HepG2 (cell line): ENCODE data around the gene IL1RAP. TPM values are rescaled to one million over a fixed set of nuclear protein-coding genes. Genes with fewer than 3 reads are reported as not detected.

Source experiments
- CHD2 ChIP-seq: IDR thresholded peaks from 2 replicates; pipeline ENCODE4 v1.6.1; 2011; ENCODE audit warnings: low read depth, low read length, improper control_type of control experiment
- CREB1 ChIP-seq, 2 experiments: fragments of 450-650 bp in 1 of 2; IDR thresholded peaks; 2 replicates each; pipeline ENCODE4 v1.6.1; 2016 to 2017; ENCODE audit warnings: control low read depth in 1 of 2, mild to moderate bottlenecking in 1 of 2, missing compliant biosample characterization in 1 of 2, missing genetic modification characterization in 1 of 2
- ELF1 ChIP-seq: sonication (generic); formaldehyde crosslinking; IDR thresholded peaks from 2 replicates; pipeline ENCODE4 v1.4.0; 2020; ENCODE audit warnings: missing genetic modification reagents
- GABPA ChIP-seq, 2 experiments: IDR thresholded peaks; 2 replicates each; pipeline ENCODE4 v1.6.1; 2011 to 2016; ENCODE audit warnings: low read depth in 2 of 2, low read length in 1 of 2, missing biosample characterization in 1 of 2, missing genetic modification characterization in 1 of 2
- HNF1A ChIP-seq, 2 experiments: sonication (generic) in 1 of 2; formaldehyde crosslinking in 1 of 2; IDR thresholded peaks; 2 replicates each; pipeline versions ENCODE4 v1.4.0 to v1.6.1; 2016 to 2020; ENCODE audit warnings: borderline replicate concordance in 1 of 2, low read depth in 1 of 2, mild to moderate bottlenecking in 1 of 2, missing genetic modification reagents in 1 of 2
- HNRNPL ChIP-seq: fragments of 200-400 bp; formaldehyde crosslinking; IDR thresholded peaks from 2 replicates; pipeline ENCODE4 v1.6.1; 2017; ENCODE audit warnings: mild to moderate bottlenecking, low read depth, low read length
- KIAA2018 ChIP-seq: sonication (generic); formaldehyde crosslinking; IDR thresholded peaks from 2 replicates; pipeline ENCODE4 v1.5.0; 2020; ENCODE audit warnings: mild to moderate bottlenecking, missing genetic modification reagents, borderline replicate concordance
- RAD51 ChIP-seq: fragments of 450-650 bp; IDR thresholded peaks from 2 replicates; pipeline ENCODE4 v1.6.1; 2016; ENCODE audit warnings: borderline replicate concordance
- SAFB2 ChIP-seq: sonication (generic); formaldehyde crosslinking; IDR thresholded peaks from 2 replicates; pipeline ENCODE4 v1.5.1; 2020; ENCODE audit warnings: missing genetic modification reagents, low read depth, mild to moderate bottlenecking, borderline replicate concordance
- SETDB1 ChIP-seq: sonication (generic); formaldehyde crosslinking; IDR thresholded peaks from 2 replicates; pipeline ENCODE4 v1.5.1; 2020; ENCODE audit warnings: missing genetic modification reagents, mild to moderate bottlenecking, borderline replicate concordance
- SP2 ChIP-seq: sonication (generic); formaldehyde crosslinking; IDR thresholded peaks from 2 replicates; pipeline ENCODE4 v1.5.1; 2020; ENCODE audit warnings: mild to moderate bottlenecking, missing genetic modification reagents
- ZNF460 ChIP-seq: sonication (generic); formaldehyde crosslinking; IDR thresholded peaks from 2 replicates; pipeline ENCODE4 v1.5.1; 2020; ENCODE audit warnings: missing genetic modification reagents, mild to moderate bottlenecking, borderline replicate concordance
- ZNF501 ChIP-seq: sonication (generic); formaldehyde crosslinking; IDR thresholded peaks from 2 replicates; pipeline ENCODE4 v1.5.1; 2020; ENCODE audit warnings: mild to moderate bottlenecking, moderate library complexity, missing genetic modification reagents
- ZNF776 ChIP-seq: sonication (generic); formaldehyde crosslinking; IDR thresholded peaks from 2 replicates; pipeline ENCODE4 v1.4.0; 2020; ENCODE audit warnings: mild to moderate bottlenecking, missing genetic modification reagents
- polyA plus RNA-seq, 8 experiments: library from polyadenylated mRNA; depleted of rRNA in 3 of 8; stranded (reverse) in 7 of 8; unstranded in 1 of 8; fragments of >200 nt; fragmentation: Illumina TruSeq in 4 of 8; extraction: Trizol in 4 of 8; gene quantifications; 2 replicates each; pipeline versions ENCODE4 v1.2.1 to v1.2.3, GENCODE V29; 2011 to 2016; ENCODE audit warnings: low read depth in 4 of 8, missing spikeins in 1 of 8, mixed read lengths in 1 of 8; ENCODE audit not compliant: insufficient read depth in 1 of 8
- total RNA-seq, 5 experiments: library from RNA; depleted of rRNA; stranded (reverse); fragments of >200 nt; fragmentation: Illumina TruSeq; extraction: Trizol; gene quantifications; 2 replicates each; pipeline ENCODE4 v1.2.3, GENCODE V29; 2016; ENCODE audit warnings: low read depth in 1 of 5

IL1RAP gene
- total and polyA plus RNA-seq, 2 of the 13 experiments (the other 11 are each of a cell fraction or from before 2014, with no cell fraction given), result 18.3 to 54.9 TPM

- TF ChIP-seq KIAA2018, result no peak
- 0 out of 2 replicates have a peak, but pooled peaks have one; percentile 43 for TF ChIP-seq HNRNPL
- peak; percentile 83 for TF ChIP-seq ZNF776 (CRISPR knock-in tag)
- no peak for TF ChIP-seq CREB1 (IDR thresholded peaks at IDR 0.05)
- no peak for TF ChIP-seq CREB1 (CRISPR knock-in tag; IDR thresholded peaks at IDR 0.05)
- no peak for TF ChIP-seq GABPA (IDR thresholded peaks at IDR 0.05; ENCODE audit: low read depth, low read length)
- no peak for TF ChIP-seq GABPA (CRISPR knock-in tag; IDR thresholded peaks at IDR 0.05; ENCODE audit: low read depth)
- TF ChIP-seq HNF1A (IDR thresholded peaks at IDR 0.05; ENCODE audit: low read depth), result no peak
- peak; percentile 67 for TF ChIP-seq HNF1A (CRISPR knock-in tag; IDR thresholded peaks at IDR 0.05; ENCODE audit: borderline replicate concordance)
- no peak for TF ChIP-seq RAD51
- no peak for TF ChIP-seq SETDB1 (CRISPR knock-in tag)
- TF ChIP-seq CHD2, result peak; percentile 7; the same call in 1 of the 2 replicates
- TF ChIP-seq ELF1 (CRISPR knock-in tag), result peak; percentile 59; the same call in 1 of the 2 replicates
- no peak for TF ChIP-seq SP2 (CRISPR knock-in tag)
- no peak; the same call in 1 of the 2 replicates for TF ChIP-seq SAFB2
- TF ChIP-seq ZNF460, result no peak; the same call in 1 of the 2 replicates
- peak; percentile 48; the same call in 1 of the 2 replicates for TF ChIP-seq ZNF501 (CRISPR knock-in tag)
Measured at GRCh38 chr3:190513409-190514370, at the start of gene IL1RAP (continued).
